GM12801 (cell line): Measurements from ENCODE around the gene BDKRB2.

ENCODE experiments used
- CTCF ChIP-seq: IDR thresholded peaks from one replicate; pipeline ENCODE4 v1.5.1; 2011; ENCODE audit warnings: control low read depth; ENCODE audit not compliant: insufficient read length; ENCODE audit errors: extremely low read depth

BDKRB2 gene

GRCh38 chr14:96202441-96203094, 2.1 kb upstream of the BDKRB2 start:
- TF ChIP-seq CTCF, result no peak

- TF ChIP-seq CTCF, result no peak
These were observed 1.5 kb upstream of the BDKRB2 start for GRCh38 chr14:96203116-96203515.

- no peak for TF ChIP-seq CTCF
These were observed 1.0 kb upstream of the BDKRB2 start for GRCh38 chr14:96203635-96204034.

- TF ChIP-seq CTCF, result no peak
These were observed 679 bp downstream of the BDKRB2 start for GRCh38 chr14:96205059-96205977.

GRCh38 chr14:96205978-96206360, 1.3 kb downstream of the BDKRB2 start:
- TF ChIP-seq CTCF, result no peak

- TF ChIP-seq CTCF, result no peak
These were observed 1.8 kb downstream of the BDKRB2 start for GRCh38 chr14:96206461-96206860.

- no peak for TF ChIP-seq CTCF
These were observed 3.0 kb downstream of the BDKRB2 start for GRCh38 chr14:96207686-96208085.
